GM20431 (cell line): ENCODE results near the gene CCDC85A.
"Not testable (repeated sequence)": the region's sequence is repeated elsewhere in the genome, so short reads cannot be mapped to it uniquely, and the experiment has no call there.

Experiments used
- in situ Hi-C: fragments of 300-500 bp; cut with MseI, MboI; formaldehyde crosslinking; loops from one replicate; pipeline ENCODE4 v1.15.0; 2020; ENCODE audit warnings: low sequenced_read_pairs; ENCODE audit not compliant: unreplicated experiment

CCDC85A gene

GRCh38 chr2:56183643-56184499, at the start of gene CCDC85A:
Gene CCDC85A, plus strand, starts transcription at chr2:56183990. Its CDS starts 635 bp downstream, at chr2:56184625.
- in situ Hi-C loops, result loop anchor here (25.0 kb wide), 2 partner anchors 578 to 1328 kb away; no protein-coding TSS in a partner anchor

- in situ Hi-C loops, result no loop called here
Measured at GRCh38 chr2:56134861-56135260, 48.9 kb upstream of the CCDC85A start.

- in situ Hi-C loops, result not testable (repeated sequence)
Measured at GRCh38 chr2:56142497-56143061, 41.2 kb upstream of the CCDC85A start.

GRCh38 chr2:56147907-56148306, 35.9 kb upstream of the CCDC85A start:
- in situ Hi-C loops, result no loop called here

GRCh38 chr2:56148825-56149224, 35.0 kb upstream of the CCDC85A start:
- in situ Hi-C loops, result no loop called here

GRCh38 chr2:56151841-56152240, 31.9 kb upstream of the CCDC85A start:
- in situ Hi-C loops, result no loop called here

GRCh38 chr2:56155188-56155587, 28.6 kb upstream of the CCDC85A start:
- in situ Hi-C loops, result no loop called here

GRCh38 chr2:56159875-56160274, 23.9 kb upstream of the CCDC85A start:
- in situ Hi-C loops, result not testable (repeated sequence)

GRCh38 chr2:56167616-56168562, 15.9 kb upstream of the CCDC85A start:
- in situ Hi-C loops, result no loop called here

- in situ Hi-C loops, result no loop called here
Measured at GRCh38 chr2:56169521-56169920, 14.3 kb upstream of the CCDC85A start.

- in situ Hi-C loops, result no loop called here
Measured at GRCh38 chr2:56170504-56170903, 13.3 kb upstream of the CCDC85A start.

- in situ Hi-C loops, result no loop called here
Measured at GRCh38 chr2:56170988-56171387, 12.8 kb upstream of the CCDC85A start.

- in situ Hi-C loops, result loop anchor here (25.0 kb wide), 2 partner anchors 587 to 1337 kb away; no protein-coding TSS in a partner anchor
Measured at GRCh38 chr2:56175779-56176178, 8.0 kb upstream of the CCDC85A start.

GRCh38 chr2:56177420-56178220, 6.2 kb upstream of the CCDC85A start:
- in situ Hi-C loops, result loop anchor here (25.0 kb wide), 2 partner anchors 585 to 1335 kb away; no protein-coding TSS in a partner anchor

- in situ Hi-C loops, result loop anchor here (25.0 kb wide), 2 partner anchors 582 to 1332 kb away; no protein-coding TSS in a partner anchor
Measured at GRCh38 chr2:56179931-56180330, 3.9 kb upstream of the CCDC85A start.

GRCh38 chr2:56182420-56182819, 1.4 kb upstream of the CCDC85A start:
- in situ Hi-C loops, result loop anchor here (25.0 kb wide), 2 partner anchors 580 to 1330 kb away; no protein-coding TSS in a partner anchor

GRCh38 chr2:56184500-56185011, 766 bp downstream of the CCDC85A start:
- in situ Hi-C loops, result loop anchor here (25.0 kb wide), 2 partner anchors 578 to 1328 kb away; no protein-coding TSS in a partner anchor

- in situ Hi-C loops, result loop anchor here (25.0 kb wide), 2 partner anchors 577 to 1327 kb away; no protein-coding TSS in a partner anchor
Measured at GRCh38 chr2:56185101-56185581, 1.4 kb downstream of the CCDC85A start.
